ENCODE measurements around the gene PAAF1.

The PAAF1 gene

DNA sequence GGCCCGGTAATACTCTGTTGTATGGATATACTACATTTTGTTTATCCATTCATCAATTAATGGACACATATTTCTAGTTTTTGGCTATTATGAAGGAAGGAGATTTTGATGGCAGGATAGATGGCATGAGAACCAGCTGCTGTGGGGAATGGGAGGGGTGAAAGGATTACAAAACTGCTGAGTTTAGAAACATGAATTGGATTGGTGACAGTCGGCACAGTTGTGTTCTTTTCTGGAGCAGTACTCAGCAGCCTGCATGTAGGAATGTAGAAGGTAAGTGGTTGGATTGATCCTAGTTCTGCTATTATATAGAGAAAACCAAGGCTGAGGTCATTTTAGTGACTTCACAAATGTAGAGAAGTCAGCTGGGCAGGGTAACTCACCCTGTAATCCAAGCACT, 7.1 kb downstream of the PAAF1 start:
- Histone ChIP-seq H3K36me3 (ENCODE audit: control insufficient read depth, insufficient read depth, low read length) (peaks cover 26% of the 10 kb centered on the region), H3K9me3 (ENCODE audit: control insufficient read depth, low read length) (no peaks in the 10 kb centered on the region), H3K27ac (ENCODE audit: low read depth, low read length, severe bottlenecking) (no peak overlapping the region), H3K4me3 (ENCODE audit: extremely low read depth, insufficient read depth, low read length, poor library complexity, severe bottlenecking) (no peak overlapping the region), H3K4me1 (ENCODE audit: control insufficient read depth, insufficient read depth, low read length, poor library complexity, severe bottlenecking) (no peaks in the 10 kb centered on the region)
- WGBS, 2 experiments (ENCODE audit: insufficient coverage in 2 of 2), result 86 to 100% methylated on average over 1 of the region's 2 CpGs

DNA sequence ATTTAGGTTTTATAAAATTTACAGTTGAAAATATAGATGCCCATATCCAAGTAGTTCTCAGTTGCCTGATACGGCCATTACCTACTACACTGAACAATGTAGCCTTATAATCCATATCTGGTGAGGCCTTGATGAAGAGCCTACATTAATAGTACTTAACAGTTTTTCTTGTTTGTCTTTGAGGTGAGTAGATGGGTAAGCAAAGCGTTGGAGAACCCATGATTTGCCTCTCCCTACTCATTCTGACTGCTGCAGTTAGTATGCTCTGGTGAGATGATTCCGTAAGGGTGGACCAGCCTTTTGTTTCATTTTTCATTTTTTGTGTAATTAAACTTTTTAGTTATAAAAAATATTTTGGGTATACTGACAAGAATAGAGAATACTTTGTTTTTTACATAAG, 11.4 kb downstream of the PAAF1 start:
- WGBS, 2 experiments (ENCODE audit: insufficient coverage in 2 of 2), result no CpG with 5 or more reads among the region's 3 CpGs
- no peak overlapping the region for H3K27ac ChIP-seq (ENCODE audit: low read depth, low read length, severe bottlenecking)
- H3K36me3 ChIP-seq (ENCODE audit: control insufficient read depth, insufficient read depth, low read length), result peaks cover 33% of the 10 kb centered on the region
- H3K4me3 ChIP-seq (ENCODE audit: extremely low read depth, insufficient read depth, low read length, poor library complexity, severe bottlenecking), result no peak overlapping the region
- H3K9me3 ChIP-seq (ENCODE audit: control insufficient read depth, low read length), result no peaks in the 10 kb centered on the region
- no peaks in the 10 kb centered on the region for H3K4me1 ChIP-seq (ENCODE audit: control insufficient read depth, insufficient read depth, low read length, poor library complexity, severe bottlenecking)

DNA sequence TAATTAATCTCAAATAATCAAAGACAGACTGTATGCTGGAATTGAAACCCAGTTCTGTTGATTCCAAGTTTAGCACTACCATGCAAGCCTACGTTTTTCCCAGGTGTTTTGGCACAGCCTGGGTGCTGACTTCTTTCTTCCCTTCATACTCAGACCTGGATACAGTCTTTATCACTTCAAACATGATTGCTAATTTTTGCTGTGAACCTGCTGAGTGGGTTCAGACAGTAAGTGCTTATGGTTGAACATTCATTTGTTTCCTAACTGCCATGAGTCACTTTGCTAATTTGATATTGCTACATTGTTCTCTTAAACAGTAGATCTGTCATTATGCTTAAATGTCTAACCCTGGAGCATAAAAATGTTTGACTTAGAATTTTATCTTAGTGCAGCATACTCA, 12.2 kb downstream of the PAAF1 start:
- no peak overlapping the region for H3K27ac ChIP-seq (ENCODE audit: low read depth, low read length, severe bottlenecking)
- peaks cover 30% of the 10 kb centered on the region for H3K36me3 ChIP-seq (ENCODE audit: control insufficient read depth, insufficient read depth, low read length)
- WGBS, 2 experiments (ENCODE audit: insufficient coverage in 2 of 2), result 83 to 89% methylated on average over 1 of the region's 1 CpG
- no peaks in the 10 kb centered on the region for H3K4me1 ChIP-seq (ENCODE audit: control insufficient read depth, insufficient read depth, low read length, poor library complexity, severe bottlenecking)
- no peaks in the 10 kb centered on the region for H3K9me3 ChIP-seq (ENCODE audit: control insufficient read depth, low read length)
- no peak overlapping the region for H3K4me3 ChIP-seq (ENCODE audit: extremely low read depth, insufficient read depth, low read length, poor library complexity, severe bottlenecking)

DNA sequence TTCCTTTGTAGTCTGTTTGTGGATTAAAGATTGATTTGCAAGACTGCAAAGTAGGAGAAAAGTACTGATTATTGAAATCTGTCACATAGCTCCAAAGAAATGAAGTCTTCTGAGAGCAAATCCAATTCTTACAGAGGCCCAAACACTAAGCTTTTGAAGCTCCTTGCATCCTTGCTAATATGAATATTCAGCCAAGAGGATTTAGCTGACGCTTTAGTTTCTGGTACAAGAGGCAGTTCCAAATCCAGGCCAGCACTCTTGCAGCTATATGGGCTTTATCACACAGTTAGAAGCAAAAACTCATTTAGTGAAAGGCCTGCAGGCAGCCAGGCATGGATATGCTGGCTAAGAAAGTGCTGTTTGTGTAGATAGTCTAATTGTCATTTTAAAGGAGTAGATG, 12.7 kb downstream of the PAAF1 start:
- peaks cover 31% of the 10 kb centered on the region for H3K36me3 ChIP-seq (ENCODE audit: control insufficient read depth, insufficient read depth, low read length)
- no peaks in the 10 kb centered on the region for H3K9me3 ChIP-seq (ENCODE audit: control insufficient read depth, low read length)
- 100% methylated on average over 1 of the region's 1 CpG; no CpG with 5 or more reads in 1 of the 2 experiments for WGBS, 2 experiments (ENCODE audit: insufficient coverage in 2 of 2)
- H3K27ac ChIP-seq (ENCODE audit: low read depth, low read length, severe bottlenecking), result no peak overlapping the region
- H3K4me1 ChIP-seq (ENCODE audit: control insufficient read depth, insufficient read depth, low read length, poor library complexity, severe bottlenecking), result no peaks in the 10 kb centered on the region
- no peak overlapping the region for H3K4me3 ChIP-seq (ENCODE audit: extremely low read depth, insufficient read depth, low read length, poor library complexity, severe bottlenecking)

DNA sequence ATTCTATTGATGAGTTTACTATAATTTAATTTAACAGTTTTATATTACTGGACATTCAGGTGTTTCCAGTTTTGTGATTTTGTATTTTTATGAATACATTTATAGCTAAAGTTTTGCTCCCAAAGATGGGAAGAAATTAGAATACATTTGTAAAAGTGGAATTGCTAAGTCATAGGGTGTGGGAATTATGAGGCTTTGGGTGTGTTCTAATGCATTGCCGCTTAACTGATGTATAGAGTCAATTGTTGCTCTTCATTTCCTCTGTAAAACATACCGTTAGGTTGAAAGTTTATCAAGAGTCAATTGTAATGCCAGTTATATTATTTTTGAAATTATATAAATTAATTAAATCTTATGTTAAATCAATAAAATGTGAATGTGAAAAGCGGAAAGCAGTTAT, 16.2 kb downstream of the PAAF1 start:
- 100% methylated on average over 1 of the region's 3 CpGs for WGBS, 2 experiments (ENCODE audit: insufficient coverage in 2 of 2)
- Histone ChIP-seq H3K4me1 (ENCODE audit: control insufficient read depth, insufficient read depth, low read length, poor library complexity, severe bottlenecking) (no peaks in the 10 kb centered on the region), H3K4me3 (ENCODE audit: extremely low read depth, insufficient read depth, low read length, poor library complexity, severe bottlenecking) (no peak overlapping the region), H3K27ac (ENCODE audit: low read depth, low read length, severe bottlenecking) (no peak overlapping the region), H3K9me3 (ENCODE audit: control insufficient read depth, low read length) (no peaks in the 10 kb centered on the region), H3K36me3 (ENCODE audit: control insufficient read depth, insufficient read depth, low read length) (peaks cover 25% of the 10 kb centered on the region)

DNA sequence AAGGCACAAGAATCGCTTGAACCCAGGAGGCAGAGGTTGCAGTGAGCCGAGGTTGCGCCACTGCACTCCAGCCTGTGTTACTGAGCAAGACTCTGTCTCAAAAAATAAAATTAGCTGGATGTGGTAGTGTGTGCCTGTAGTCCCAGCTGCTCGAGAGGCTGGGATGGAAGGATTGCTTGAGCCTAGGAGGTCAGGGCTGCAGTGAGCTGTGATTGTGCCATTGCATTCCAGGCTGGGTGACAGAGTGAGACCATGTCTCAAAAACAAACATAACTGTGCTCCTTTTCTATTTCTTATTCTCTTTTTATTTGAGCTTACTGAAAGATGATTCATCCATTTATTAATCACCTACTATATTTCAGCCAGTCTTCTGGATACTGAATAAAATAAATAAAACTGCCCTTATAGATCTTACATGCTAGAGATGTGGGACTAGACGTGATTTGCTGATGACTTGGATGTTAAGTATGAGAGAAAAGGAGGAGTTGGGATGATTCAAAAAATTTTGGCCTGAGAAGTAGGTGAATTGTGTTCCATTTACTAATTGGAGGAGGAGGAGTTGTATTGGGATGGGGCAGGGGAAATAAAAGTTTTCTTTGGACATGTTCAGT, 18.0 kb downstream of the PAAF1 start:
- whole genome bisulfite sequencing, 2 experiments (ENCODE audit: insufficient coverage in 2 of 2), result 95 to 100% methylated on average over 3 to 5 of the region's 5 CpGs
- Histone ChIP-seq H3K36me3 (ENCODE audit: control insufficient read depth, insufficient read depth, low read length) (peaks cover 31% of the 10 kb centered on the region), H3K4me1 (ENCODE audit: control insufficient read depth, insufficient read depth, low read length, poor library complexity, severe bottlenecking) (no peaks in the 10 kb centered on the region), H3K4me3 (ENCODE audit: extremely low read depth, insufficient read depth, low read length, poor library complexity, severe bottlenecking) (no peak overlapping the region), H3K9me3 (ENCODE audit: control insufficient read depth, low read length) (no peaks in the 10 kb centered on the region), H3K27ac (ENCODE audit: low read depth, low read length, severe bottlenecking) (no peak overlapping the region)

DNA sequence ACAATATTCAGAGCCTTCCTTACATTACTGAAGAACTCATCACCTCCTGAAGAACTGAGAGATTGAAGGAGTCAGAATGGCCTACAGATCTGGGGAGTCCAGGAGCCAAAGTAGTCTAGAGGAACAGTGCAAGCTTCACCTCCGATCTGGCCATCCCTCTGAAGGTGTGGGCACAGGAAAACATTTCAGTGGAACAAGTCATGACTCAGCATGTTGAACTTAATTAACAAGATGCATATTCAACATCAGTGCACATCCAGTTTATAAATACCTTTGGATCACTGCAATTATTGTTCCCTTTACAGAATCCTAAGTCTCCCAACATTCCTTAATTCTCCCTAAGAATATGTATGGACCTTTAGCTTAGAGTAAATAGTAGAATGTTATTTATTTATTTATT, 25.5 kb downstream of the PAAF1 start:
- H3K9me3 ChIP-seq (ENCODE audit: control insufficient read depth, low read length), result no peaks in the 10 kb centered on the region
- no peak overlapping the region for H3K27ac ChIP-seq (ENCODE audit: low read depth, low read length, severe bottlenecking)
- H3K4me3 ChIP-seq (ENCODE audit: extremely low read depth, insufficient read depth, low read length, poor library complexity, severe bottlenecking), result no peak overlapping the region
- peaks cover 29% of the 10 kb centered on the region for H3K36me3 ChIP-seq (ENCODE audit: control insufficient read depth, insufficient read depth, low read length)
- 89 to 100% methylated on average over 1 of the region's 1 CpG for WGBS, 2 experiments (ENCODE audit: insufficient coverage in 2 of 2)
- H3K4me1 ChIP-seq (ENCODE audit: control insufficient read depth, insufficient read depth, low read length, poor library complexity, severe bottlenecking), result no peaks in the 10 kb centered on the region

DNA sequence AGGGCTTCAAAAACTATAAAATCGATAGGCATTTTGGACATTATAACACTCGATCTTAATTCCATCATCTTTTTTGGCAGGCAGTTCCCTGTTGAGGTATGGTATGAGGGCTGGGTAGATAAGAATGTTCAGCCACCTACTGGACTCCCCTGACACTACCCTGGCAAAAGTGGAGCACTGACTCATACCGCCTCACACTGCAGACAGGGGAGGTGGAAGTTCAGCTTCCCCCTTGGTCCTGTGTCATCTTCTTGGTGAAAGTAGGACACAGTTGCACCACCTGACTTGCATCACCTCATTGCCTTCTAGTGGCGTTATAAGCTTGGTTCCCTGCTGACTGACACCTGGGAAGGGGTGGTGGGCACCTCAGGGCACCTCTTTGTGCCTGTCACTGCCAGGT, 30.4 kb downstream of the PAAF1 start:
- H3K27ac ChIP-seq (ENCODE audit: low read depth, low read length, severe bottlenecking), result no peak overlapping the region
- H3K36me3 ChIP-seq (ENCODE audit: control insufficient read depth, insufficient read depth, low read length), result peaks cover 25% of the 10 kb centered on the region
- WGBS, 2 experiments (ENCODE audit: insufficient coverage in 2 of 2), result 80 to 100% methylated on average over 1 of the region's 4 CpGs
- no peaks in the 10 kb centered on the region for H3K4me1 ChIP-seq (ENCODE audit: control insufficient read depth, insufficient read depth, low read length, poor library complexity, severe bottlenecking)
- no peak overlapping the region for H3K4me3 ChIP-seq (ENCODE audit: extremely low read depth, insufficient read depth, low read length, poor library complexity, severe bottlenecking)
- H3K9me3 ChIP-seq (ENCODE audit: control insufficient read depth, low read length), result no peaks in the 10 kb centered on the region

DNA sequence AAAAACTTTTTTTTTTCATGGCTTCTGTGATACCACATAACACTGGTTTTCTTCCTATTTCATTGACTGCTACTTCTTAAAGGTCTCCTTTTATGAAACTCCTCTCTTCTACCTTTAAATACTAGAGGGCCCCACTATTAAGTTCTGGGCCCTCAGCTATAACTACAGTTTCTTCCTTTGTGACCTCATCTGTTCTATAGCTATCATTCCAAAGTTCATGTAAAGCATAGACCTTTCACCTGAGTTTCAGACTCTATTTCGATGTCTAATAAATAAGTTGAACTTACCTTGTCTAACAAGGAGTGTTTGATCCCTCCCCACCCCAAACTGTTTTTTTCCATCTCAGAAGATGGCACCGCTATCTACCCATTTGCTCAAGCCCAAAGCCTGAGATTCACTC, 35.2 kb downstream of the PAAF1 start:
- WGBS, 2 experiments (ENCODE audit: insufficient coverage in 2 of 2), result 94 to 96% methylated on average over 2 of the region's 2 CpGs
- peaks cover 30% of the 10 kb centered on the region for H3K36me3 ChIP-seq (ENCODE audit: control insufficient read depth, insufficient read depth, low read length)

DNA sequence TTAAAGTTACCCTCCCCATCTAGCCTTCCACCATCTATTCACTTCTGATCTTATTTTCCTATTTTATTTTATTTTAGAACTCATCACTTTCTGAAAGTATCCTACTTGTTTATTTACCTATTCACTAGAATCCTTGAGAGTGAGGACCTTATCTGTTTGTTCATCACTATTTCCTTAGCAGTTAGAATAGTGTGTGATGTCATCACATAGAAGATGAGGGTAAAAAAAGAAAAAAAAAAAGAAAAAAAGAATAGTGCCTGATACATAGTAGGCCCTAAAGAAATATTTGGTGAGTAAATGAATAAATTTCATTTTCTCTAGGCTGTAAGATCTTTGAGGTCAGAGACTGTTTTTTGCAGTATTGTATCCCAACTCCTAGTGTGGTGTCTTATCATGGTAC, 36.7 kb downstream of the PAAF1 start:
- Histone ChIP-seq H3K27ac (ENCODE audit: low read depth, low read length, severe bottlenecking) (no peak overlapping the region), H3K9me3 (ENCODE audit: control insufficient read depth, low read length) (no peaks in the 10 kb centered on the region), H3K4me1 (ENCODE audit: control insufficient read depth, insufficient read depth, low read length, poor library complexity, severe bottlenecking) (no peaks in the 10 kb centered on the region), H3K36me3 (ENCODE audit: control insufficient read depth, insufficient read depth, low read length) (peaks cover 39% of the 10 kb centered on the region), H3K4me3 (ENCODE audit: extremely low read depth, insufficient read depth, low read length, poor library complexity, severe bottlenecking) (no peak overlapping the region)

More for the DNA sequence above, 35.2 kb downstream of the PAAF1 start:
- H3K27ac ChIP-seq (ENCODE audit: low read depth, low read length, severe bottlenecking), result no peak overlapping the region
- H3K4me1 ChIP-seq (ENCODE audit: control insufficient read depth, insufficient read depth, low read length, poor library complexity, severe bottlenecking), result no peaks in the 10 kb centered on the region
- H3K4me3 ChIP-seq (ENCODE audit: extremely low read depth, insufficient read depth, low read length, poor library complexity, severe bottlenecking), result no peak overlapping the region
- H3K9me3 ChIP-seq (ENCODE audit: control insufficient read depth, low read length), result no peaks in the 10 kb centered on the region

DNA sequence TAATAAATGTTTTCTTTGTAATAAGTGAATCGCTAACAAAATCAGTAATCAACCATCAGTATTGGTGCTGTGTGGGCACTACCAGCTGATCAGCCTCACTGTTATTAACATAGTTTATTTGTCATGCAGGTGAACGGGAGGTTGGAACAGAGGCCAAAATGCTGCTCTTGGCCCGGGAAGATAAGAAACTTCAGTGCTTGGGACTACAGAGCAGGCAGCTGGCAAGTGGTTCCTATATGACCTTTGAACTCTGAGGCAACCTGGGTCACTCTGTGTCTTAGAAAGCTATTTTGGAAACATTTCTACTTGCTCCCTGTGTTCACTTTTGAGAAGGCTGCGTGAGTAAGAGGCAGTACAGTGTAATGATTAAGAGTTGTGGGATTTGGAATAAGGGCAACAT, 37.5 kb downstream of the PAAF1 start:
- no peak overlapping the region for H3K4me3 ChIP-seq (ENCODE audit: extremely low read depth, insufficient read depth, low read length, poor library complexity, severe bottlenecking)
- peaks cover 47% of the 10 kb centered on the region for H3K36me3 ChIP-seq (ENCODE audit: control insufficient read depth, insufficient read depth, low read length)
- H3K4me1 ChIP-seq (ENCODE audit: control insufficient read depth, insufficient read depth, low read length, poor library complexity, severe bottlenecking), result no peaks in the 10 kb centered on the region
- H3K27ac ChIP-seq (ENCODE audit: low read depth, low read length, severe bottlenecking), result no peak overlapping the region
- WGBS, 2 experiments (ENCODE audit: insufficient coverage in 2 of 2), result 85 to 96% methylated on average over 3 of the region's 4 CpGs
- H3K9me3 ChIP-seq (ENCODE audit: control insufficient read depth, low read length), result no peaks in the 10 kb centered on the region
